Heart right ventricle (tissue), 16 donors: Measurements from ENCODE around the gene RNF7. TPM values are rescaled to one million over a fixed set of nuclear protein-coding genes. Genes with fewer than 3 reads are reported as not detected.

ENCODE experiments used
- ATAC-seq, 8 donors: fragments of 200-7000 bp; cut with Tn5 transposase; one replicate each; pipeline ENCODE4 v1.9.1; 2020; ENCODE audit warnings: mild to moderate bottlenecking in 8 of 8, moderate library complexity in 8 of 8, moderate number of reproducible peaks in 1 of 8
- DNase-seq, 2 donors: peaks; one replicate each; pipeline ENCODE4 v3.0.0-alpha.2; 2020
- H3K27ac ChIP-seq, 10 donors: fragments of 200-600 bp; sonication (generic) in 2 of 10; one replicate each; pipeline versions ENCODE4 v1.5.0 to v1.8.0; 2020 to 2022; ENCODE audit warnings: mild to moderate bottlenecking in 3 of 10
- H3K27me3 ChIP-seq, 7 donors: fragments of 200-600 bp; one replicate each; pipeline ENCODE4 v1.8.0; 2021 to 2022; ENCODE audit warnings: mild to moderate bottlenecking in 2 of 7
- H3K36me3 ChIP-seq, 9 donors: fragments of 200-600 bp; sonication (generic) in 1 of 9; one replicate each; pipeline versions ENCODE4 v1.5.0 to v1.8.0; 2020 to 2022; ENCODE audit warnings: mild to moderate bottlenecking in 2 of 9
- H3K4me1 ChIP-seq, 9 donors: fragments of 200-600 bp; sonication (generic) in 1 of 9; one replicate each; pipeline versions ENCODE4 v1.5.0 to v1.8.0; 2020 to 2022; ENCODE audit warnings: mild to moderate bottlenecking in 4 of 9
- H3K4me3 ChIP-seq, 10 donors: fragments of 200-600 bp; sonication (generic) in 2 of 10; one replicate each; pipeline versions ENCODE4 v1.5.0 to v1.8.0; 2020 to 2022; ENCODE audit warnings: mild to moderate bottlenecking in 7 of 10, moderate library complexity in 2 of 10
- H3K9me3 ChIP-seq, 11 donors: fragments of 200-600 bp in 10 of 11; sonication (generic) in 2 of 11; one replicate each; pipeline versions ENCODE4 v1.5.0 to v1.8.0; 2013 to 2022; ENCODE audit warnings: mild to moderate bottlenecking in 2 of 11, control low read depth in 1 of 11, moderate library complexity in 1 of 11
- WGBS, 2 donors: extraction: QIAGEN DNeasy Blood & Tissue Kit; methylation state at CpG; one replicate each; pipeline ENCODE4 v1.1.7; 2013; ENCODE audit warnings: inconsistent platforms in 1 of 2; 5-methylcytosine and 5-hydroxymethylcytosine counted together
- intact Hi-C, 10 donors: fragments of 100-400 bp; cut with DNase I; formaldehyde crosslinking; loops; one replicate each; pipeline versions ENCODE4 v1.11.1 to v1.14.2; 2022
- polyA plus RNA-seq, 2 donors: library from polyadenylated mRNA; stranded (reverse); fragments of 200-250 nt; gene quantifications; one replicate each; pipeline ENCODE4 v1.2.3, GENCODE V29; 2013
- total RNA-seq, 10 donors: library from RNA; stranded (reverse); fragmentation: NEBNext Ultra II Directional in 3 of 10; extraction: Animal tissue kit (Norgen Biotek cat#: 25700) in 3 of 10; gene quantifications; one replicate each; pipeline versions ENCODE4 v1.2.1 to v1.2.4, GENCODE V29; 2021 to 2023
- TF ChIP-seq, protein P1 (sequence below), 9 donors: fragments of 200-600 bp; sonication (generic) in 2 of 9; IDR thresholded peaks; one replicate each; pipeline versions ENCODE4 v1.5.0 to v1.8.0; 2021 to 2022; ENCODE audit warnings: antibody characterized with exemption in 9 of 9, mild to moderate bottlenecking in 5 of 9, moderate library complexity in 1 of 9
- donor health status: Arrhythmogenic right ventricular cardiomyopathy.
- donor health status: ischemic (EF 13 %, LVEDD 7.1; RV severe dilation, severe dysfunction).
- donor health status: healthy with polysubstance abuse.
- donor health status: DM: no; HTN: yes; CAD: no.
- donor health status: DM: no; HTN: no; CAD: no.
- donor health status: ischemic (EF 25% LVEDD 6.9; RV normal size, moderate dysfunction).
- donor health status: ischemic (EF 25% LVEDD 5.7; RV mildly dilated, moderate dysfunction).
- donor health status: healthy.
- donor health status: DM: yes; HTN: yes; CAD: no.
- donor health status: Ischemic cardiomyopathy.
- donor health status: ischemic (EF 35%, LVEDD 5.7; RV mildly dilated, moderate dysfunction).
- donor health status: nonischemic (EF 11% LVEDD 7.7; RV severe dilation, severe dysfunction).
- donor health status: DM: yes; HTN: yes; CAD: no.
- donor health status: PGD.
- donor health status: ischemic (EF 29% LVEDD 5.4; RV normal size, mild dysfunction).
- donor health status: nonischemic (EF 23%, LVEDD 6.1; RV moderate dilation, normal function).

Gene RNF7
- total and polyA plus RNA-seq, 12 donors = 77.2 to 191 (median 84.1) TPM

DNA sequence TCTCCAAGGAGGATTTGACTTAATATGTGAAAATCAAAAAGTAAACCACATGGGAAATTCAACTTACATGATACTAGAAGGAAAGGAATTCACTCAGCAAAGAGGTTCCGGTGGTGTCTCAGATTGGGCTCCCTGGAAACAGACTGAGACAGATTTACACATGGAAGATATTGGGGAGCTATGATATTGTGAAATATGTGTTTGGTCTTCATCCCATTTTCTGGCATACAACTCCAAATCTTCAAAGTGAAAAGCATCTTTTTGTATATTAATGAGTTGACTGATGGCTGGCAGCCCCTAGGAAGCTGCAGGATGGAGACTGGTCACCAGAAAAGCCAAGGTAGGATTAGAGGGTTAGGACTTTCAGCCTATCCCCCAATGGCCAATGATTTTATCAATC lies 54.4 kb downstream of the RNF7 start:
- Histone ChIP-seq H3K4me3 (no peak overlapping the region), H3K27me3 (no peaks in the 10 kb centered on the region), H3K27ac (no peak overlapping the region), H3K9me3 (no peaks in the 10 kb centered on the region), H3K36me3 (no peaks in the 10 kb centered on the region), H3K4me1 (peaks cover 4 to 25% (median 14%) of the 10 kb centered on the region in 9 donors)
- TF ChIP-seq, protein P1, sequence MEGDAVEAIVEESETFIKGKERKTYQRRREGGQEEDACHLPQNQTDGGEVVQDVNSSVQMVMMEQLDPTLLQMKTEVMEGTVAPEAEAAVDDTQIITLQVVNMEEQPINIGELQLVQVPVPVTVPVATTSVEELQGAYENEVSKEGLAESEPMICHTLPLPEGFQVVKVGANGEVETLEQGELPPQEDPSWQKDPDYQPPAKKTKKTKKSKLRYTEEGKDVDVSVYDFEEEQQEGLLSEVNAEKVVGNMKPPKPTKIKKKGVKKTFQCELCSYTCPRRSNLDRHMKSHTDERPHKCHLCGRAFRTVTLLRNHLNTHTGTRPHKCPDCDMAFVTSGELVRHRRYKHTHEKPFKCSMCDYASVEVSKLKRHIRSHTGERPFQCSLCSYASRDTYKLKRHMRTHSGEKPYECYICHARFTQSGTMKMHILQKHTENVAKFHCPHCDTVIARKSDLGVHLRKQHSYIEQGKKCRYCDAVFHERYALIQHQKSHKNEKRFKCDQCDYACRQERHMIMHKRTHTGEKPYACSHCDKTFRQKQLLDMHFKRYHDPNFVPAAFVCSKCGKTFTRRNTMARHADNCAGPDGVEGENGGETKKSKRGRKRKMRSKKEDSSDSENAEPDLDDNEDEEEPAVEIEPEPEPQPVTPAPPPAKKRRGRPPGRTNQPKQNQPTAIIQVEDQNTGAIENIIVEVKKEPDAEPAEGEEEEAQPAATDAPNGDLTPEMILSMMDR (IDR thresholded peaks at IDR 0.05) = no peak
- intact Hi-C loops = loop anchor here in 2 of 10 donors (10.0 kb wide), 2 partner anchors 48 to 82 kb away; partner anchors contain the start of gene ATP1B3 (in 1 of the 2)
- DNase-seq = no peak
- 84 to 96% methylated on average over 1 of the region's 1 CpG for WGBS, 2 donors
- no peak for ATAC-seq

DNA sequence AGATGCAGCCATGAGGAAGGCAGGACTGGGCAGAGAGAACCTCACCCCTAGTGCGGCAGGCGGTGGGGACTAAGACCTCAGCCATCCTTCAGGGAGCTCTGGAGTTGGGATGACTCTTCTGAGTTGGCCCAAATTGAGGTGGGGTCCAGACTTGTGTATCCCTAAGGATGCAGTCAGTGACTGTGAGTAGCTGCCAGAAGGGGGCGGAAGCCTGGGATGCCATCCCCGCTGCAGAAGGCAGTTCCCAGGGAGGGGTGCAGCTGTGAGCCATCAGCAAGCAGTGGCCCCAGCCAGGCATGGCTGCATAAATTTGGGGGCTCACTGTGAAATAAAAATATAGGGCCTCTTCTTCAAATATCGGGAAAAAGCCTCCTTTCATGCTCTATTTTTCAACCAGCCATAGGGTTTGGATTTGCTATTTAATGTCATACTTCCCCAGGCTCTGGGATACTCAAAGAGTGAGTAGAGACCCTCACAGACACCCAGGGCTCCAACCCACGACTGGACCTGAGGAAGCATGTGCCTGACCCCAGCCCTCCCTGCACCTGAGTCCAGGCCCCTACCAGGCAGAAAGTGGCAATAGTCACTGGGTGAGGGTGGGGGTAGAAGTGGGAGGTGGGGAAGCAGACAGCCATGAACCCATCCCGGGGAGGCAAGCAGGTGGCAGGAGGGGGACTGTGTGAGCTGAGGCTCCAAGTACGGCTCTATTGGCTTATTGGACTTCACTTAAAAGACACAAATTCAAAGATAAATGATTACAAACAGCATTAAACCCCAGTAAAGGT lies 55.6 kb downstream of the RNF7 start:
- 93% methylated on average over 8 of the region's 8 CpGs for WGBS, 2 donors
- no peak overlapping the region for H3K4me3 ChIP-seq
- no peaks in the 10 kb centered on the region for H3K9me3 ChIP-seq
- no peaks in the 10 kb centered on the region for H3K36me3 ChIP-seq
- DNase-seq = no peak
- H3K27me3 ChIP-seq = no peaks in the 10 kb centered on the region
- TF ChIP-seq, protein P1 (IDR thresholded peaks at IDR 0.05) = peak in 1 of 9 donors; percentile 21
- intact Hi-C loops = loop anchor here in 2 of 10 donors (10.0 kb wide), 2 partner anchors 49 to 81 kb away; partner anchors contain the start of gene ATP1B3 (in 1 of the 2)
- H3K4me1 ChIP-seq = peaks cover 8 to 36% (median 25%) of the 10 kb centered on the region in 9 donors
- no peak for ATAC-seq
- no peak overlapping the region for H3K27ac ChIP-seq

- DNase-seq = no peak
- Histone ChIP-seq H3K36me3 (no peaks in the 10 kb centered on the region), H3K4me1 (peaks cover 8 to 39% (median 28%) of the 10 kb centered on the region in 9 donors), H3K27me3 (no peaks in the 10 kb centered on the region), H3K4me3 (no peak overlapping the region), H3K9me3 (no peaks in the 10 kb centered on the region), H3K27ac (no peak overlapping the region)
- TF ChIP-seq, protein P1 (IDR thresholded peaks at IDR 0.05) = no peak
- intact Hi-C loops = loop anchor here in 6 of 10 donors (5.0 to 10.0 kb wide), 5 partner anchors 50 to 82 kb away; partner anchors contain the start of genes ATP1B3 (in 4 of the 6) and RNF7 (in 1 of the 6)
- no peak for ATAC-seq
- 86 to 88% methylated on average over 4 of the region's 4 CpGs for WGBS, 2 donors
Measured at GRCh38 chr3:141795276-141795675, 57.2 kb downstream of the RNF7 start.

GRCh38 chr3:141795741-141796080 lies 57.6 kb downstream of the RNF7 start:
- intact Hi-C loops = loop anchor here in 7 of 10 donors (2.0 to 10.0 kb wide), 7 partner anchors 51 to 82 kb away; partner anchors contain the start of genes ATP1B3 (in 5 of the 7) and RNF7 (in 2 of the 7)
- peaks cover 8 to 39% (median 28%) of the 10 kb centered on the region in 9 donors for H3K4me1 ChIP-seq
- 87 to 88% methylated on average over 5 of the region's 5 CpGs for WGBS, 2 donors
- TF ChIP-seq, protein P1 (IDR thresholded peaks at IDR 0.05) = no peak
- peak overlapping the region in 1 of 10 donors; percentile 97 for H3K27ac ChIP-seq
- H3K9me3 ChIP-seq = peaks cover 0 to 4% (median 0%) of the 10 kb centered on the region in 11 donors
- H3K36me3 ChIP-seq = no peaks in the 10 kb centered on the region
- ATAC-seq (no peak), DNase-seq (no peak)
- H3K27me3 ChIP-seq = no peaks in the 10 kb centered on the region
- no peak overlapping the region for H3K4me3 ChIP-seq
